HCT116 (cell line): ENCODE results near the gene GZF1. TPM values are rescaled to one million over a fixed set of nuclear protein-coding genes. Genes with fewer than 3 reads are reported as not detected.
A peak's percentile ranks its signal among the peaks of the same experiment; 100 is the strongest.

Experiments
- ATAC-seq: fragments of 200-7000 bp; cut with Tn5 transposase; 2 replicates; pipeline ENCODE4 v1.9.1; 2020; ENCODE audit warnings: mild to moderate bottlenecking, moderate library complexity
- BruUV-seq: library from RNA; stranded (reverse); fragments of 400-500 nt; replicated peaks from 2 replicates; lab custom pipeline; 2021; lab: Mats Ljungman, UMichigan
- CTCF ChIA-PET: fragments of 300-600 bp; sonication (Branson Sonifier 250); formaldehyde crosslinking; loops from one replicate; lab custom pipeline; 2021; ENCODE audit warnings: antibody characterized with exemption; lab: Charles Lee
- POLR2A ChIA-PET: fragments of 300-600, 350-600 bp; sonication (Branson Sonifier 250); formaldehyde crosslinking; loops from one replicate; lab custom pipeline; 2021; ENCODE audit warnings: antibody characterized with exemption; lab: Charles Lee
- RAD21 ChIA-PET, 2 experiments: fragments of 300-600 bp; sonication (Branson Sonifier 250); formaldehyde crosslinking; loops; one replicate each; lab custom pipeline; 2023; ENCODE audit warnings: low total read pairs in 2 of 2; ENCODE audit not compliant: uncharacterized antibody in 2 of 2, unreplicated experiment in 2 of 2, low non-redundant PET in 1 of 2; lab: Charles Lee
- DNase-seq: peaks from one replicate; pipeline ENCODE4 v3.0.0-alpha.2; 2010; ENCODE audit warnings: low read depth, low spot score
- H2AFZ ChIP-seq: fragments of 200-600 bp; shearing (Covaris generic), sonication (generic); 2 replicates; pipeline ENCODE4 v1.6.1; 2017; ENCODE audit warnings: low read depth, mixed run types, mixed read lengths, antibody characterized with exemption, low read length; ENCODE audit not compliant: poor library complexity, severe bottlenecking
- H3K27ac ChIP-seq: 2 replicates; pipeline ENCODE4 v1.5.1; 2012; ENCODE audit warnings: low read depth, low read length
- H3K27me3 ChIP-seq: fragments of 200-600 bp; sonication (generic); 2 replicates; pipeline ENCODE4 v1.6.1; 2016; ENCODE audit warnings: mixed run types, low read length, mixed read lengths; ENCODE audit not compliant: insufficient read depth
- H3K36me3 ChIP-seq, 2 experiments: fragments of 200-500 bp in 1 of 2; fragments of 200-600 bp in 1 of 2; sonication (Bioruptor generic) in 1 of 2; sonication (generic) in 1 of 2; 2 replicates each; pipeline versions ENCODE4 v1.5.1 to v1.6.1; 2014 to 2016; ENCODE audit warnings: low read length in 2 of 2, inconsistent platforms in 1 of 2, mixed read lengths in 1 of 2, mixed run types in 1 of 2; ENCODE audit not compliant: insufficient read depth in 2 of 2, control insufficient read depth in 1 of 2
- H3K4me1 ChIP-seq, 2 experiments: fragments of 200-600 bp in 1 of 2; sonication (generic) in 1 of 2; 2 replicates each; pipeline versions ENCODE4 v1.5.1 to v1.6.1; 2012 to 2017; ENCODE audit warnings: low read length in 2 of 2, inconsistent platforms in 1 of 2, mild to moderate bottlenecking in 1 of 2, mixed read lengths in 1 of 2, mixed run types in 1 of 2, moderate library complexity in 1 of 2; ENCODE audit not compliant: insufficient read depth in 2 of 2, control insufficient read depth in 1 of 2
- H3K4me2 ChIP-seq: fragments of 200-600 bp; sonication (generic); 2 replicates; pipeline ENCODE4 v1.6.1; 2017; ENCODE audit warnings: mixed run types, low read length, mixed read lengths
- H3K4me3 ChIP-seq, 2 experiments: fragments of 200-600 bp in 1 of 2; sonication (generic) in 1 of 2; replicated peaks in 1 of 2; 2 replicates each; pipeline ENCODE4 v1.5.1; 2011 to 2016; ENCODE audit warnings: low read length in 2 of 2, control low read depth in 1 of 2, low read depth in 1 of 2, mild to moderate bottlenecking in 1 of 2, mixed read lengths in 1 of 2, mixed run types in 1 of 2
- H3K79me2 ChIP-seq: fragments of 200-600 bp; sonication (generic); 2 replicates; pipeline ENCODE4 v1.6.1; 2017; ENCODE audit warnings: mild to moderate bottlenecking, mixed run types, low read length, moderate library complexity, mixed read lengths; ENCODE audit not compliant: insufficient read depth
- H3K9ac ChIP-seq: fragments of 200-600 bp; sonication (generic); 2 replicates; pipeline ENCODE4 v1.6.1; 2016; ENCODE audit warnings: low read length, mixed read lengths
- H3K9me2 ChIP-seq: fragments of 200-600 bp; sonication (generic), shearing (Covaris generic); 2 replicates; pipeline ENCODE4 v1.6.1; 2017; ENCODE audit warnings: mixed run types, mild to moderate bottlenecking, moderate library complexity; ENCODE audit not compliant: insufficient read depth
- H3K9me3 ChIP-seq, 2 experiments: fragments of 200-500 bp in 1 of 2; fragments of 200-600 bp in 1 of 2; sonication (Bioruptor generic) in 1 of 2; sonication (generic) in 1 of 2; 2 replicates each; pipeline ENCODE4 v1.6.1; 2014 to 2017; ENCODE audit warnings: low read length in 2 of 2, mixed read lengths in 2 of 2, inconsistent platforms in 1 of 2, low read depth in 1 of 2, mild to moderate bottlenecking in 1 of 2, mixed run types in 1 of 2, moderate library complexity in 1 of 2; ENCODE audit not compliant: control insufficient read depth in 1 of 2, insufficient read depth in 1 of 2
- H4K20me1 ChIP-seq: fragments of 200-600 bp; sonication (generic), shearing (Covaris generic); 2 replicates; pipeline ENCODE4 v1.6.1; 2017; ENCODE audit warnings: mixed run types, mild to moderate bottlenecking, moderate library complexity; ENCODE audit not compliant: insufficient read depth
- EGR1 ChIP-seq: IDR thresholded peaks from 2 replicates; pipeline ENCODE4 v1.6.1; 2012; ENCODE audit warnings: low read depth
- ELF1 ChIP-seq: IDR thresholded peaks from 2 replicates; pipeline ENCODE4 v1.6.1; 2012; ENCODE audit warnings: low read depth, borderline replicate concordance
- EZH2 ChIP-seq: fragments of 200-600 bp; sonication (generic); IDR thresholded peaks from 2 replicates; pipeline ENCODE4 v1.6.1; 2017; ENCODE audit warnings: antibody characterized with exemption, mixed run types
- EZH2phosphoT487 ChIP-seq: fragments of 200-600 bp; IDR thresholded peaks from 2 replicates; pipeline ENCODE4 v1.6.1; 2018; ENCODE audit warnings: antibody characterized with exemption, borderline replicate concordance
- JUND ChIP-seq: IDR thresholded peaks from 2 replicates; pipeline ENCODE4 v1.6.1; 2012
- SP1 ChIP-seq: IDR thresholded peaks from 2 replicates; pipeline ENCODE4 v1.6.1; 2012; ENCODE audit warnings: low read depth
- ZBTB33 ChIP-seq: IDR thresholded peaks from 2 replicates; pipeline ENCODE4 v1.6.1; 2011; ENCODE audit warnings: mild to moderate bottlenecking, low read length, moderate library complexity; ENCODE audit not compliant: insufficient replicate concordance; ENCODE audit errors: extremely low read depth
- ZFX ChIP-seq: fragments of 450-650 bp; IDR thresholded peaks from 2 replicates; pipeline ENCODE4 v1.6.1; 2017
- ZNF274 ChIP-seq: fragments of 200-500 bp; sonication (Bioruptor generic); IDR thresholded peaks from 2 replicates; pipeline ENCODE4 v1.6.1; 2014; ENCODE audit warnings: mild to moderate bottlenecking, low read depth, low read length, inconsistent platforms
- intact Hi-C: fragments of 100-400 bp; cut with micrococcal nuclease; formaldehyde crosslinking; loops from 2 replicates; pipeline ENCODE4 v1.10.0; 2022
- total RNA-seq: library from RNA; stranded (reverse); gene quantifications from one replicate; pipeline ENCODE4 v1.2.1, GENCODE V29; 2021; ENCODE audit not compliant: unreplicated experiment

GZF1 gene
- total RNA-seq, 1 experiment from 2014 or later, result 10.4 TPM

DNA sequence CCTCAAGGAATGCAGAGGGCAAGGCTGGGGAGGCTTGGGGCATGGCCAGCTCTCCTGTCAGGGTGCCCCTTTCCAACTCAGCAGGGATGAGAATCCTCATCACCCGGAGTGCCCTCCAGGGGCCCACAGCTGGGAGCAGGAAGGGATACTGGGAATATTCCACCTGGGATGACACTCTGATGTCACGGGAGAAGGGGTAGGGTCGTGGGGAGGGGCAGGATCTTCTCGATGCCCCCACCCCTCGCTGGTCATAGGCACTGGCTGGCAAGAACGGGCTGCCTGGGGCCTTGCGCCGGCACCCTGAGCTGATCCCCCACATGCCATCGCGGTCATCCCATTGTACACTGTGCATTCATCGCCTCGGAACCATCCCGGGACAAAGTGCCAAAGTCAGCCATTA, 22.0 kb upstream of the GZF1 start:
- POLR2A ChIA-PET, result interaction anchor here (1.3 to 2.3 kb wide), 2 partner anchors 10 to 648 kb away, joined by 6 to 8 read pairs; no protein-coding TSS in a partner anchor
- no peak overlapping the region for H3K4me2 ChIP-seq
- H3K79me2 ChIP-seq, result no peaks in the 10 kb centered on the region
- no peak for DNase-seq
- H3K9me3 ChIP-seq, result no peaks in the 10 kb centered on the region
- no peaks in the 10 kb centered on the region for H3K9me2 ChIP-seq
- H3K4me1 ChIP-seq, result no peaks in the 10 kb centered on the region
- H3K27me3 ChIP-seq, result peaks cover 18% of the 10 kb centered on the region; the same call in 1 of the 2 replicates
- ATAC-seq, result peak; percentile 35
- no peaks in the 10 kb centered on the region for H4K20me1 ChIP-seq
- no peak overlapping the region for H3K9ac ChIP-seq
- no TSS peak for BruUV-seq
- H2AFZ ChIP-seq, result no peak overlapping the region
- RAD21 ChIA-PET, result interaction anchor here (0.6 to 2.1 kb wide), 4 partner anchors 10 to 847 kb away, joined by 4 to 9 read pairs (median 5); no protein-coding TSS in a partner anchor
- no peak overlapping the region for H3K27ac ChIP-seq
- H3K4me3 ChIP-seq, result no peak overlapping the region
- H3K36me3 ChIP-seq, result no peaks in the 10 kb centered on the region
- intact Hi-C loops, result loop anchor here (1.0 to 5.0 kb wide), 2 partner anchors 649 to 1003 kb away; no protein-coding TSS in a partner anchor
- TF ChIP-seq ZBTB33, result no peak
- TF ChIP-seq ZNF274, result no peak
- TF ChIP-seq SP1, result no peak
- no peak for TF ChIP-seq JUND
- no peak for TF ChIP-seq EGR1
- no peak for TF ChIP-seq ZFX
- no peak for TF ChIP-seq ELF1
- TF ChIP-seq EZH2, result no peak
- no peak for TF ChIP-seq EZH2phosphoT487
- TF ChIP-seq, all 23 proteins: peak for 0
- CTCF ChIA-PET, result interaction anchor here (0.7 to 3.9 kb wide), 9 partner anchors 10 to 1006 kb away, joined by 3 to 70 read pairs (median 4); partner anchors contain the start of gene NXT1
